Endodermal cell (in vitro differentiated cells): Measurements from ENCODE around the gene ANKUB1. TPM values are rescaled to one million over a fixed set of nuclear protein-coding genes. Genes with fewer than 3 reads are reported as not detected.

Experiments used
- DNase-seq: peaks from one replicate; pipeline ENCODE4 v3.0.0-alpha.2; 2017
- H3K27ac ChIP-seq: 2 replicates; pipeline ENCODE4 v1.5.1; 2013; ENCODE audit warnings: mild to moderate bottlenecking, low read depth, low read length, moderate library complexity
- H3K27me3 ChIP-seq: 2 replicates; pipeline ENCODE4 v1.6.1; 2013; ENCODE audit warnings: mild to moderate bottlenecking, low read length, moderate library complexity; ENCODE audit not compliant: insufficient read depth, control insufficient read depth, poor library complexity, severe bottlenecking
- H3K36me3 ChIP-seq: 2 replicates; pipeline ENCODE4 v1.7.0; 2013; ENCODE audit warnings: mild to moderate bottlenecking, low read length, moderate library complexity; ENCODE audit not compliant: control insufficient read depth, insufficient read depth
- H3K4me1 ChIP-seq: one replicate; pipeline ENCODE4 v1.7.0; 2013; ENCODE audit warnings: low read length; ENCODE audit not compliant: control insufficient read depth, insufficient read depth
- H3K4me3 ChIP-seq: 2 replicates; pipeline ENCODE4 v1.5.1; 2013; ENCODE audit warnings: mild to moderate bottlenecking, low read length, moderate library complexity
- H3K9ac ChIP-seq: 2 replicates; pipeline ENCODE4 v1.6.1; 2013; ENCODE audit warnings: mild to moderate bottlenecking, low read length, moderate library complexity; ENCODE audit not compliant: poor library complexity, severe bottlenecking; ENCODE audit errors: extremely low read depth
- H3K9me3 ChIP-seq: 2 replicates; pipeline ENCODE4 v1.6.1; 2013; ENCODE audit warnings: mild to moderate bottlenecking, low read length, moderate library complexity; ENCODE audit not compliant: control insufficient read depth
- H3K27ac Mint-ChIP-seq: 2 replicates; pipeline ENCODE4 v1.8.0; 2020; ENCODE audit warnings: mixed read lengths
- H3K27me3 Mint-ChIP-seq: 2 replicates; pipeline ENCODE4 v1.8.0; 2021; ENCODE audit warnings: mild to moderate bottlenecking, mixed read lengths; ENCODE audit not compliant: insufficient read depth
- H3K36me3 Mint-ChIP-seq: 2 replicates; pipeline ENCODE4 v1.8.0; 2020; ENCODE audit warnings: low read depth, mixed read lengths
- H3K4me1 Mint-ChIP-seq: 2 replicates; pipeline ENCODE4 v1.8.0; 2020; ENCODE audit warnings: mixed read lengths
- H3K4me3 Mint-ChIP-seq: 2 replicates; pipeline ENCODE4 v1.8.0; 2020; ENCODE audit warnings: mild to moderate bottlenecking, moderate library complexity, mixed read lengths
- H3K9me3 Mint-ChIP-seq: 2 replicates; pipeline ENCODE4 v1.8.0; 2020; ENCODE audit warnings: mild to moderate bottlenecking, mixed read lengths
- WGBS, 2 experiments: methylation state at CpG; one replicate each; pipeline versions ENCODE4 v1.1.5 to v1.1.7; 2013; ENCODE audit warnings: missing lambda C conversion rate in 2 of 2, mixed read lengths in 1 of 2; ENCODE audit not compliant: insufficient coverage in 1 of 2, insufficient read length in 1 of 2; 5-methylcytosine and 5-hydroxymethylcytosine counted together
- total RNA-seq, 2 donors: library from RNA; stranded (reverse); fragmentation: NEBNext Ultra II Directional in 1 of 2; extraction: Animal tissue kit (Norgen Biotek cat#: 25700) in 1 of 2; gene quantifications; 2 replicates in 1 of 2; 3 replicates in 1 of 2; pipeline ENCODE4 v1.2.1, GENCODE V29; 2021
- TF ChIP-seq, protein P1 (sequence below): fragments of 200-600 bp; sonication (generic); conservative IDR thresholded peaks from 2 replicates; pipeline ENCODE4 v1.5.0; 2021; ENCODE audit warnings: antibody characterized with exemption, mild to moderate bottlenecking

ANKUB1 gene
- total RNA-seq, 2 donors from 2014 or later: not detected

DNA sequence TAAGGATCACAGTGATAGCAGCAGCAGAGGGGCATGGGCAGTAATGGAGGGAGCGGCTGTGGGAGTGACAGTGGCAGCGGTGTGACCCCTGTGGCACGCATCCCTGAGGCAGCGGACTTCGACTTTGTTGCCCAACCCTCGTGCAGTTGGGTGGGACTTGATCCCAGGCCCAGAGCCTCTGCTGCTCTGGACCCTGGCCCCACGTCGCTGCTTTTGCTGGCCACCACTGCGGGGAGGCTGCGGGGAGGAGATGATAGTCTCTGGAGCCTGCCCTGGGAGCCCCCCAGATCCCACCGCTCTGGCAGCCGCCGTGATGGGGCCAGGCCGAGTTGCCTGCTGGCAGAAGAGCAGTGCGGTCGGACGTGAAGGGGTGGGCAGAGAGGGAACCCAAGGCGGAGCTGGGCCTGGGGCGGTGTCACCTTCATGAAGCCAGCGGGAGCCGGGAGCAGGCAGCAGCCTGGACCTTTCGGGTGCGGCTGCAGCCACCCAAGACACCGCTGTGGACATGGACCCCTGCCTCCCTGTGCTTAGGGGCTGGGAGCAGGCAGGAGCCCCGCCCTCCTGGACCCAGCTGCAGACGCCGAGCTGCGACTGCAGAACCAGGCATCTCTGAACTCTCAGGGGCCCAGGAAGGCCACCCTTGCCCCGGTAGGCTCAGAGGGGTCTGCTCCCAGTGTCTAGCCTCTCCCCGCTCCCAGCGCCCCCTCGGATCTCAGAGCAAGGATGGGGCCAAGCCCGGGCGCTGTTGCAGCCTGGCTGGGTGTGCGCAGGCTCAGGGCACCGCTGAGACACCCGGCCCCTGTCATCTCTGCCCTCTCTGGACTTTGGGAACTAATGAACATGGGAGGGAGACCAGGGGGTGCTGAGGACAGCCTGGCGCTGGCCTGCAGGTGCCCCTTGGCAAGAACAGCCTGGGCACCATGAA lies 78.4 kb downstream of the ANKUB1 start:
- no peaks in the 10 kb centered on the region for H3K36me3 Mint-ChIP-seq
- H3K9me3 Mint-ChIP-seq: no peaks in the 10 kb centered on the region
- Histone ChIP-seq H3K9ac (no peak overlapping the region), H3K27ac (no peak overlapping the region), H3K4me3 (no peak overlapping the region), H3K4me1 (no peaks in the 10 kb centered on the region), H3K27me3 (no peaks in the 10 kb centered on the region), H3K9me3 (no peaks in the 10 kb centered on the region), H3K36me3 (no peaks in the 10 kb centered on the region)
- peaks cover 8% of the 10 kb centered on the region for H3K4me1 Mint-ChIP-seq
- 94 to 95% methylated on average over 18 to 38 of the region's 38 CpGs for WGBS, 2 experiments
- TF ChIP-seq, protein P1, sequence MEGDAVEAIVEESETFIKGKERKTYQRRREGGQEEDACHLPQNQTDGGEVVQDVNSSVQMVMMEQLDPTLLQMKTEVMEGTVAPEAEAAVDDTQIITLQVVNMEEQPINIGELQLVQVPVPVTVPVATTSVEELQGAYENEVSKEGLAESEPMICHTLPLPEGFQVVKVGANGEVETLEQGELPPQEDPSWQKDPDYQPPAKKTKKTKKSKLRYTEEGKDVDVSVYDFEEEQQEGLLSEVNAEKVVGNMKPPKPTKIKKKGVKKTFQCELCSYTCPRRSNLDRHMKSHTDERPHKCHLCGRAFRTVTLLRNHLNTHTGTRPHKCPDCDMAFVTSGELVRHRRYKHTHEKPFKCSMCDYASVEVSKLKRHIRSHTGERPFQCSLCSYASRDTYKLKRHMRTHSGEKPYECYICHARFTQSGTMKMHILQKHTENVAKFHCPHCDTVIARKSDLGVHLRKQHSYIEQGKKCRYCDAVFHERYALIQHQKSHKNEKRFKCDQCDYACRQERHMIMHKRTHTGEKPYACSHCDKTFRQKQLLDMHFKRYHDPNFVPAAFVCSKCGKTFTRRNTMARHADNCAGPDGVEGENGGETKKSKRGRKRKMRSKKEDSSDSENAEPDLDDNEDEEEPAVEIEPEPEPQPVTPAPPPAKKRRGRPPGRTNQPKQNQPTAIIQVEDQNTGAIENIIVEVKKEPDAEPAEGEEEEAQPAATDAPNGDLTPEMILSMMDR: no peak
- H3K27me3 Mint-ChIP-seq: no peaks in the 10 kb centered on the region
- H3K27ac Mint-ChIP-seq: no peak overlapping the region
- no peak for DNase-seq
- H3K4me3 Mint-ChIP-seq: no peak overlapping the region

Other genes starting within 250 kb of the ANKUB1 start
- 10 to 100 TPM; 17.3 to 18.5 TPM for gene WWTR1, start 134.5 kb downstream of the ANKUB1 start, total RNA-seq
- gene COMMD2, start 40.1 kb downstream of the ANKUB1 start, total RNA-seq: 10 to 100 TPM; 65.3 to 77.0 TPM
- 10 to 100 TPM; 21.3 to 32.7 TPM for gene RNF13, start 20.7 kb upstream of the ANKUB1 start, total RNA-seq
- gene PFN2, start 178.3 kb upstream of the ANKUB1 start, total RNA-seq: 100 to 1,000 TPM; 144 to 157 TPM